ENCODE measurements around the gene MT1B.

- TF ChIP-seq EZH2 (IDR thresholded peaks at IDR 0.05; ENCODE audit: insufficient read depth, low read length), result no peak
- TF ChIP-seq, protein P1, sequence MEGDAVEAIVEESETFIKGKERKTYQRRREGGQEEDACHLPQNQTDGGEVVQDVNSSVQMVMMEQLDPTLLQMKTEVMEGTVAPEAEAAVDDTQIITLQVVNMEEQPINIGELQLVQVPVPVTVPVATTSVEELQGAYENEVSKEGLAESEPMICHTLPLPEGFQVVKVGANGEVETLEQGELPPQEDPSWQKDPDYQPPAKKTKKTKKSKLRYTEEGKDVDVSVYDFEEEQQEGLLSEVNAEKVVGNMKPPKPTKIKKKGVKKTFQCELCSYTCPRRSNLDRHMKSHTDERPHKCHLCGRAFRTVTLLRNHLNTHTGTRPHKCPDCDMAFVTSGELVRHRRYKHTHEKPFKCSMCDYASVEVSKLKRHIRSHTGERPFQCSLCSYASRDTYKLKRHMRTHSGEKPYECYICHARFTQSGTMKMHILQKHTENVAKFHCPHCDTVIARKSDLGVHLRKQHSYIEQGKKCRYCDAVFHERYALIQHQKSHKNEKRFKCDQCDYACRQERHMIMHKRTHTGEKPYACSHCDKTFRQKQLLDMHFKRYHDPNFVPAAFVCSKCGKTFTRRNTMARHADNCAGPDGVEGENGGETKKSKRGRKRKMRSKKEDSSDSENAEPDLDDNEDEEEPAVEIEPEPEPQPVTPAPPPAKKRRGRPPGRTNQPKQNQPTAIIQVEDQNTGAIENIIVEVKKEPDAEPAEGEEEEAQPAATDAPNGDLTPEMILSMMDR (IDR thresholded peaks at IDR 0.05; ENCODE audit: insufficient read depth, low read depth, low read length), result no peak
Measured at GRCh38 chr16:56649271-56649670, 2.4 kb upstream of the MT1B start.
